HFFc6 (cell line): ENCODE measurements around the gene NME3. TPM values are rescaled to one million over a fixed set of nuclear protein-coding genes. Genes with fewer than 3 reads are reported as not detected.
A peak's percentile ranks its signal among the peaks of the same experiment; 100 is the strongest.

Experiments used
- DNase-seq: peaks from one replicate; pipeline ENCODE4 v3.0.0-alpha.2; 2018
- H3K27ac Mint-ChIP-seq: 2 replicates; pipeline ENCODE4 v1.8.0; 2020; ENCODE audit warnings: mild to moderate bottlenecking, mixed read lengths
- H3K27me3 Mint-ChIP-seq: 2 replicates; pipeline ENCODE4 v1.8.0; 2021; ENCODE audit warnings: mild to moderate bottlenecking, moderate library complexity, mixed read lengths; ENCODE audit not compliant: insufficient read depth
- H3K36me3 Mint-ChIP-seq: 2 replicates; pipeline ENCODE4 v1.8.0; 2021; ENCODE audit warnings: low read depth, mixed read lengths
- H3K4me1 Mint-ChIP-seq: 2 replicates; pipeline ENCODE4 v1.8.0; 2020; ENCODE audit warnings: low read depth, mixed read lengths
- H3K4me3 Mint-ChIP-seq: 2 replicates; pipeline ENCODE4 v1.8.0; 2020; ENCODE audit warnings: mild to moderate bottlenecking, moderate library complexity, mixed read lengths
- H3K9me3 Mint-ChIP-seq: 2 replicates; pipeline ENCODE4 v1.8.0; 2020; ENCODE audit warnings: mild to moderate bottlenecking, mixed read lengths
- CTCF ChIP-seq: fragments of 200-600 bp; sonication (generic); IDR thresholded peaks from 2 replicates; pipeline ENCODE4 v1.5.0; 2021; ENCODE audit warnings: antibody characterized with exemption, mild to moderate bottlenecking
- total RNA-seq, 6 experiments: library from RNA; stranded (reverse); fragmentation: NEBNext Ultra II Directional; extraction: Animal tissue kit (Norgen Biotek cat#: 25700); gene quantifications; 2 replicates in 1 of 6; 3 replicates in 5 of 6; pipeline ENCODE4 v1.2.3, GENCODE V29; 2021

Gene NME3
- total RNA-seq, 6 experiments from 2014 or later: 28.2 to 61.0 (median 31.3) TPM

DNA sequence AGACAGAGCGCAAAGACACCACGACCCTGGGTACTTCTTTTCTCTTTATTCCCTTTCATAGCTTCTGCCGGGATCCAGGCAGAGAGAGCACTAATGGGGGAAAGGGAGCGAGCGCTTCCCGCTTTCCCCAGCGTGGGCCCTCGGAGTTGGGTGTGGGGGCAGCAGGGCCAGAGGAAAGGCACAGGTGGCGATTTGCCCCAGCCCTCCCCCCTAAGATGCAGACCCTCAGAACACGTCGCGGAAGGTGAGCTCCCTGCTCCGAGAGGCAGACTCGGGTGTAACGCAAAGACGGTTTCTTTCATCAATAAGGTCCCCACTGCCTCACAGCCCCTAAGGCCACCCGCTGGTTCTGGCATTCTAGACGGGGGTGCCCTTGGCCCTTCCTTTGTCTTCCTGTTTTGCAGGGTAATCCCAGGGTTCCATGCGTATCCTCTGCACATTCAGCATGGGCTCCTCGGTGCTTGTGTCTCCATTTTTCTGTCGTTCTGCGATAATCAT lies 570 bp upstream of the NME3 start:
- Mint-ChIP-seq H3K36me3 (peaks cover 11% of the 10 kb centered on the region), H3K4me3 (peak overlapping the region; percentile 95), H3K27ac (peak overlapping the region; percentile 93), H3K9me3 (no peaks in the 10 kb centered on the region), H3K27me3 (peaks cover 20% of the 10 kb centered on the region), H3K4me1 (peaks cover 17% of the 10 kb centered on the region)
- no peak for TF ChIP-seq CTCF
- DNase-seq: no peak

GRCh38 chr16:1770328-1771187 lies 785 bp downstream of the NME3 start:
- no peaks in the 10 kb centered on the region for H3K9me3 Mint-ChIP-seq
- H3K36me3 Mint-ChIP-seq: peaks cover 11% of the 10 kb centered on the region
- DNase-seq: peak; percentile 40
- peak overlapping the region; percentile 95 for H3K4me3 Mint-ChIP-seq
- peaks cover 15% of the 10 kb centered on the region for H3K27me3 Mint-ChIP-seq
- no peak for TF ChIP-seq CTCF
- peaks cover 17% of the 10 kb centered on the region for H3K4me1 Mint-ChIP-seq
- H3K27ac Mint-ChIP-seq: peak overlapping the region; percentile 69

DNA sequence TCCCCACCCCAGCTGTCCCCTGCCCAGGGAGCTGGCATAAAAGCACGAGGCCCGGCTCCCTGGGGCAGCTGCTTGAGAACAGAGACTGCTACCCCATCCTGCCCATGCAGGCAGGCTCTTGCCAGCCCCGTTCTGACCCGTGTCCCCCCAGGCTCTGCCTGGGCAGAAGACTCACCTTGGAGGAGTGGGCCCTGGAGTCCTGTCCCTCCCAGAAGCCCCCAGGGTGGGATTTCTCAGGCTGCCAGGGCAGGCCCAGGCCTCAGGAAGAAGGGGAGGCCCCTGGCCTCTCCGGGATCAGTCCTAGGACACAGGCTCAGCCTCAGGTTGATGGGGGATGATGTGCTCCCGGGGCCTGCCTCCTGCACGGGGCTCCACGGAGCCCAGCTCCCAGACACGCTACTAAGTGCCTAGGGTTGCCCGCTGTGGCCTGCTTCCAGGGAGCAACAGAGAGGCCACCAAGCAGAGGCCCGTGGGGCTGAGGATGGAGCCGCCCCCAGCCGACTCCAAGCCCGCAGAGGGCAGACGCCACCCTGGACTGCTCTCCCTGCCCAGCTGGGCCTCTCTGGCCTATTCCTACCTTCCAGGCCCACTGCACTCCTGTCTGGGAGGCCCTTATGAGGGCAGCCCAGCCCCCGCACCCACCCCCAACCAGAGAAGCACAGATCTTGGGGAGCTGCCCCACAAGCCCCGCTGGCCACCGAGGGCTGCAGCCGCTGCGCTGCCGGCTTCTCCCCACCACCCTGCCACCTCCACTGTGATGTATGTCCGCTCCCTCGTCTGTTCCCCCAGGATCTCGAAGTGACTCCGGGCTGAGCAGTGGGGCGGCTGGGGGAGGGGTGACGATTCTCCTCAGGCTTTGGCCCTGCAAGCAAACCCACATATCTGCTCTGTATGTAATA lies 1.7 kb downstream of the NME3 start:
- Mint-ChIP-seq H3K9me3 (no peaks in the 10 kb centered on the region), H3K36me3 (peaks cover 11% of the 10 kb centered on the region), H3K27me3 (peaks cover 15% of the 10 kb centered on the region), H3K4me3 (peak overlapping the region; percentile 86), H3K27ac (peak overlapping the region; percentile 69), H3K4me1 (peaks cover 17% of the 10 kb centered on the region)
- TF ChIP-seq CTCF: no peak
- no peak for DNase-seq

DNA sequence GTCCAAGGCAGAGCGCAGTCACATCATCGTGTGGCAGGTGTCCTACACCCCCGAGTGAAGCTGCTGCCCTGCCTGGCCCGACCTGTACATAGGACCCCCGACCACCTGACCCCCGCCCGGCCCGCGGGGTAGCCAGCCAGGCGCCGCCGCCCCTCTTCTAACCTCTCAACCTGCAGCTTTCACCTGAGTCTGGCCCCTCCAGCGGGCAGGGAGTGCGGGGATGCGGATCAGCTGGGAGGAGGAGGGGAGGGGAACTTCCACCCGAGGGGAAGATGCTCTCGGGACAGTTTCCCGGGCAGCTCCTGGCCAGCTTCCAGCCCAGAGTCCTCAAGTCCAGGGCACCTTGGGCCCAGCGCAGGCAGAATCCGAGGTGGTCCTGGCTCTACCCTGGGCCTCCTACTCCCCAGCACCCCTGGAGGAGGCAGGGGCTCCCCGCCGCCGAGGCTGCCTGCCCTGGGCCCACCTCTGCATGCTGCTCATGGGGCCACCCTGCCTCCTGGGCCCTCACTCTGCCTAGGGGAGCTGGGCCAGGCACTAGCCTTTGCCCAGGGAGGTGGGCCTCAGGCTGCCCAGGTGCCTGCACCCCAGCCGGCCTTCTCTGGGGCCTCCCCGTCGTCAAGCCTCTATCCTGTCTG lies 2.5 kb downstream of the NME3 start:
- peaks cover 13% of the 10 kb centered on the region for H3K27me3 Mint-ChIP-seq
- peaks cover 11% of the 10 kb centered on the region for H3K36me3 Mint-ChIP-seq
- no peak overlapping the region for H3K4me3 Mint-ChIP-seq
- no peak for DNase-seq
- H3K4me1 Mint-ChIP-seq: peaks cover 17% of the 10 kb centered on the region
- H3K27ac Mint-ChIP-seq: no peak overlapping the region
- H3K9me3 Mint-ChIP-seq: no peaks in the 10 kb centered on the region
- TF ChIP-seq CTCF: no peak

DNA sequence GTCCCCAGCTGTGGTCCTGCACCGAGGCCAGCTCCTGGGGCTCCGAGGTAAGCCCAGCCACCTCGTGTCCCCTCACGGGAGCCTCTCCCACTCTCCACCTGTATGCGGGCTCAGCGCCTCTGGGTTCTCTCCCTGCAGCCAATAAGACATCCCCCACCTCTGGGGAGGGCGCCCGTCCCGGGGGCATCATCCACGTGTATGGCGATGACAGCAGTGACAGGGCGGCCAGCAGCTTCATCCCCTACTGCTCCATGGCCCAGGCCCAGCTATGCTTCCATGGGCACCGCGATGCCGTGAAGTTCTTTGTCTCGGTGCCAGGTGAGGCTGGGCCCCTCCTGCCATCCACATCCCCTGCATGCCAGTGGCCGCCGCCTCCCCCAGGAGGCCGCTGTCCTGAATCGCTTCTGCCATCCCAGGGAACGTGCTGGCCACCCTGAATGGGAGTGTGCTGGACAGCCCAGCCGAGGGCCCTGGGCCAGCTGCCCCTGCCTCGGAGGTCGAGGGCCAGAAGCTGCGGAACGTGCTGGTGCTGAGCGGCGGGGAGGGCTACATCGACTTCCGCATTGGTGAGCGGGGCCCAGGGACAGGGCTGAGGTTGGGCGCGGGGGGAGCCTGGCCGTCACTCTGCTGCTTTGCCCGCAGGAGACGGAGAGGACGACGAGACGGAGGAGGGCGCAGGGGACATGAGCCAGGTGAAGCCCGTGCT lies 3.1 kb downstream of the NME3 start:
- H3K27ac Mint-ChIP-seq: no peak overlapping the region

More for the DNA sequence above, 3.1 kb downstream of the NME3 start:
- H3K36me3 Mint-ChIP-seq: peaks cover 11% of the 10 kb centered on the region
- no peak for DNase-seq
- TF ChIP-seq CTCF: no peak
- peaks cover 17% of the 10 kb centered on the region for H3K4me1 Mint-ChIP-seq
- H3K27me3 Mint-ChIP-seq: peaks cover 12% of the 10 kb centered on the region
- H3K4me3 Mint-ChIP-seq: no peak overlapping the region
- H3K9me3 Mint-ChIP-seq: no peaks in the 10 kb centered on the region
